GM12878 (cell line): Measurements from ENCODE around the gene LRRC14B. TPM values are rescaled to one million over a fixed set of nuclear protein-coding genes. Genes with fewer than 3 reads are reported as not detected.

Source experiments
- ATAC-seq: fragments of 200-7000 bp; cut with Tn5 transposase; 3 replicates; pipeline ENCODE4 v1.9.1; 2020; ENCODE audit warnings: mild to moderate bottlenecking, moderate library complexity
- BruUV-seq: library from RNA; stranded (reverse); fragments of 400-500 nt; replicated peaks from 2 replicates; lab custom pipeline; 2021; lab: Mats Ljungman, UMichigan
- CTCF ChIA-PET: fragments of 300-600 bp; sonication (Branson Sonifier 250); formaldehyde crosslinking; extraction: SDS; loops from one replicate; lab custom pipeline; 2021; ENCODE audit warnings: inconsistent platforms; lab: Yijun Ruan, JAX
- POLR2A ChIA-PET: fragments of 350-600 bp; formaldehyde crosslinking; extraction: SDS; loops from one replicate; lab custom pipeline; 2021; ENCODE audit warnings: inconsistent platforms; lab: Charles Lee
- RAD21 ChIA-PET: fragments of 300-600 bp; sonication (Branson Sonifier 250); formaldehyde crosslinking; loops from one replicate; lab custom pipeline; 2023; ENCODE audit warnings: antibody characterized with exemption; ENCODE audit not compliant: unreplicated experiment; lab: Charles Lee
- SMC1A ChIA-PET: fragments of 300-600 bp; sonication (Branson Sonifier 250); formaldehyde crosslinking; loops from one replicate; lab custom pipeline; 2023; ENCODE audit not compliant: unreplicated experiment, uncharacterized antibody; lab: Charles Lee
- DNase-seq: peaks from one replicate; pipeline ENCODE4 v3.0.0-alpha.2; 2011; ENCODE audit warnings: low read depth, low spot score
- FAIRE-seq: peaks from 3 replicates; lab custom pipeline; 2011; peaks lifted over from hg19 to GRCh38; lab: Jason Lieb, UNC
- H2AFZ ChIP-seq: 2 replicates; pipeline ENCODE4 v1.6.0; 2011; ENCODE audit warnings: low read depth, low read length, control low read depth; ENCODE audit not compliant: control insufficient read depth
- H3K27ac ChIP-seq: 2 replicates; pipeline ENCODE4 v1.5.1; 2011; ENCODE audit warnings: control low read depth; ENCODE audit not compliant: control insufficient read depth, insufficient read depth
- H3K27me3 ChIP-seq, 2 experiments: replicated peaks in 1 of 2; 2 replicates each; pipeline versions ENCODE4 v1.6.0 to v1.6.1; 2011; ENCODE audit warnings: low read length in 1 of 2; ENCODE audit not compliant: control insufficient read depth in 2 of 2, insufficient read depth in 2 of 2
- H3K36me3 ChIP-seq, 2 experiments: 2 replicates each; pipeline ENCODE4 v1.5.1; 2011; ENCODE audit warnings: low read length in 1 of 2; ENCODE audit not compliant: control insufficient read depth in 2 of 2, insufficient read depth in 2 of 2
- H3K4me1 ChIP-seq: 2 replicates; pipeline ENCODE4 v1.6.1; 2011; ENCODE audit warnings: mild to moderate bottlenecking, low read length, moderate library complexity, mixed read lengths; ENCODE audit not compliant: control insufficient read depth, insufficient read depth
- H3K4me2 ChIP-seq: 2 replicates; pipeline ENCODE4 v1.6.0; 2011; ENCODE audit warnings: control low read depth; ENCODE audit not compliant: control insufficient read depth, insufficient read depth
- H3K4me3 ChIP-seq: fragments of 200-600 bp; sonication (generic); 2 replicates; pipeline ENCODE4 v1.5.1; 2016
- H3K79me2 ChIP-seq: 2 replicates; pipeline ENCODE4 v1.6.0; 2011; ENCODE audit warnings: low read length; ENCODE audit not compliant: control insufficient read depth, insufficient read depth
- H3K9ac ChIP-seq: 2 replicates; pipeline ENCODE4 v1.8.0; 2011; ENCODE audit warnings: low read length, control low read depth, mixed read lengths; ENCODE audit not compliant: control insufficient read depth, insufficient read depth
- H3K9me3 ChIP-seq: replicated peaks from 3 replicates; pipeline ENCODE4 v1.5.1; 2011; ENCODE audit warnings: mild to moderate bottlenecking, low read length; ENCODE audit not compliant: control insufficient read depth, insufficient read depth
- H4K20me1 ChIP-seq: 2 replicates; pipeline ENCODE4 v1.6.0; 2011; ENCODE audit not compliant: control insufficient read depth, insufficient read depth
- ASH2L ChIP-seq: fragments of 300-600, 200-600 bp; sonication (generic); IDR thresholded peaks from 2 replicates; pipeline ENCODE4 v1.6.1; 2017; ENCODE audit warnings: low read depth, mild to moderate bottlenecking, borderline replicate concordance
- CREB1 ChIP-seq: IDR thresholded peaks from 2 replicates; pipeline ENCODE4 v1.6.1; 2012; ENCODE audit warnings: low read depth, mild to moderate bottlenecking, inconsistent platforms
- NFYA ChIP-seq: IDR thresholded peaks from 2 replicates; pipeline ENCODE4 v1.6.1; 2011; ENCODE audit warnings: low read depth, mild to moderate bottlenecking, low read length, improper control_type of control experiment, borderline replicate concordance
- PBX3 ChIP-seq: IDR thresholded peaks from 2 replicates; pipeline ENCODE4 v1.6.1; 2011; ENCODE audit warnings: mild to moderate bottlenecking, low read depth, low read length, moderate library complexity; ENCODE audit not compliant: insufficient replicate concordance
- SREBF1 ChIP-seq: IDR thresholded peaks from 2 replicates; pipeline ENCODE4 v1.6.1; 2012; ENCODE audit warnings: mild to moderate bottlenecking, low read length
- ZNF217 ChIP-seq: fragments of 450-650 bp; IDR thresholded peaks from 2 replicates; pipeline ENCODE4 v1.6.1; 2017; ENCODE audit warnings: antibody characterized with exemption, mild to moderate bottlenecking
- WGBS: methylation state at CpG from one replicate; pipeline ENCODE4 v1.1.6; 2016; ENCODE audit warnings: low lambda C conversion rate; ENCODE audit not compliant: insufficient replicate concordance, insufficient coverage; ENCODE audit errors: missing lambda C conversion rate; 5-methylcytosine and 5-hydroxymethylcytosine counted together
- in situ Hi-C: fragments of 300-500 bp; cut with MboI; formaldehyde crosslinking; loops from 9 replicates; pipeline ENCODE4 v1.14.3; 2018; ENCODE audit warnings: mixed read lengths
- intact Hi-C: fragments of 100-400 bp; cut with micrococcal nuclease; formaldehyde crosslinking; loops from one replicate; pipeline ENCODE4 v1.14.2; 2022; ENCODE audit not compliant: unreplicated experiment
- polyA plus RNA-seq, 11 experiments: library from polyadenylated mRNA; depleted of rRNA in 4 of 11; unstranded in 6 of 11; stranded (reverse) in 5 of 11; fragments of >200 nt; fragmentation: Nextera tagmentation in 4 of 11; fragmentation: Illumina TruSeq in 1 of 11; extraction: Ambion mirVana in 4 of 11; extraction: Trizol in 1 of 11; gene quantifications; 1 replicate in 1 of 11; 2 replicates in 10 of 11; pipeline versions ENCODE4 v1.2.1 to v1.2.3, GENCODE V29; 2011 to 2016; ENCODE audit warnings: inconsistent platforms in 2 of 11, missing spikeins in 2 of 11, low read depth in 1 of 11
- total RNA-seq, 4 experiments: library from RNA; depleted of rRNA in 3 of 4; stranded (reverse); fragments of >200 nt in 3 of 4; fragmentation: Illumina TruSeq in 1 of 4; extraction: Trizol in 1 of 4; gene quantifications; 2 replicates each; pipeline versions ENCODE4 v1.2.1 to v1.2.3, GENCODE V29; 2013 to 2021

The LRRC14B gene
- total and polyA plus RNA-seq, 10 of the 15 experiments (the other 5 are each of a cell fraction or from before 2014, with no cell fraction given), result 0.06 to 0.31 (median 0.13) TPM; not detected in 5

GRCh38 chr5:203246-203930 lies 12.1 kb downstream of the LRRC14B start:
- DNase-seq (no peak), FAIRE-seq (no peak), ATAC-seq (no peak)
- POLR2A ChIA-PET, result no interaction called here
- H3K4me3 ChIP-seq, result no peak overlapping the region
- no peaks in the 10 kb centered on the region for H3K9me3 ChIP-seq
- CTCF ChIA-PET, result no interaction called here
- peaks cover 6 to 8% of the 10 kb centered on the region in 2 experiments; a peak in 3 of 4 replicates for H3K36me3 ChIP-seq
- RAD21 ChIA-PET, result no interaction called here
- no peak overlapping the region for H3K27ac ChIP-seq
- no peak overlapping the region for H2AFZ ChIP-seq
- H3K4me2 ChIP-seq, result no peak overlapping the region
- SMC1A ChIA-PET, result no interaction called here
- WGBS, result 96% methylated on average over 21 of the region's 26 CpGs
- intact Hi-C loops, result no loop called here
- H3K4me1 ChIP-seq, result no peaks in the 10 kb centered on the region
- in situ Hi-C loops, result no loop called here
- TF ChIP-seq CREB1 (no peak), PBX3 (no peak), SREBF1 (no peak), NFYA (no peak), ASH2L (no peak), ZNF217 (no peak)
- BruUV-seq, result no TSS peak
- no peaks in the 10 kb centered on the region for H3K79me2 ChIP-seq
- H4K20me1 ChIP-seq, result no peaks in the 10 kb centered on the region; the same call in 1 of the 2 replicates
- no peak overlapping the region for H3K9ac ChIP-seq
- H3K27me3 ChIP-seq, result no peaks in the 10 kb centered on the region
